HG03159 (cell line): Measurements from ENCODE around the gene LRRN2.

Experiments
- ATAC-seq: cut with Tn5 transposase; IDR thresholded peaks from one replicate; pipeline ENCODE4 v1.9.1; 2021; ENCODE audit warnings: mild to moderate bottlenecking, moderate library complexity; ENCODE audit not compliant: unreplicated experiment

The LRRN2 gene

GRCh38 chr1:204602871-204603542 is 82.5 kb downstream of the LRRN2 start:
- ATAC-seq, result no peak

- no peak for ATAC-seq
These were observed 83.4 kb downstream of the LRRN2 start for GRCh38 chr1:204602111-204602579.

- no peak for ATAC-seq
These were observed 84.6 kb downstream of the LRRN2 start for GRCh38 chr1:204600968-204601367.

- no peak for ATAC-seq
These were observed 85.3 kb downstream of the LRRN2 start for GRCh38 chr1:204600203-204600602.

- no peak for ATAC-seq
These were observed 85.9 kb downstream of the LRRN2 start for GRCh38 chr1:204599596-204599995.

GRCh38 chr1:204599098-204599497 is 86.4 kb downstream of the LRRN2 start:
- no peak for ATAC-seq

- no peak for ATAC-seq
These were observed 87.1 kb downstream of the LRRN2 start for GRCh38 chr1:204598319-204598969.

GRCh38 chr1:204592246-204592948 is 93.1 kb downstream of the LRRN2 start:
- no peak for ATAC-seq

- ATAC-seq, result no peak
These were observed 94.0 kb downstream of the LRRN2 start for GRCh38 chr1:204591473-204592090.

- ATAC-seq, result no peak
These were observed 96.0 kb downstream of the LRRN2 start for GRCh38 chr1:204589409-204590038.

- ATAC-seq, result no peak
These were observed 96.7 kb downstream of the LRRN2 start for GRCh38 chr1:204588826-204589225.

GRCh38 chr1:204587621-204588020 is 97.9 kb downstream of the LRRN2 start:
- no peak for ATAC-seq

GRCh38 chr1:204584699-204585372 is 100.7 kb downstream of the LRRN2 start:
- no peak for ATAC-seq

- no peak for ATAC-seq
These were observed 101.5 kb downstream of the LRRN2 start for GRCh38 chr1:204583909-204584632.

- ATAC-seq, result no peak
These were observed 103.8 kb downstream of the LRRN2 start for GRCh38 chr1:204581759-204582158.

GRCh38 chr1:204580862-204581261 is 104.7 kb downstream of the LRRN2 start:
- ATAC-seq, result no peak

- no peak for ATAC-seq
These were observed 105.9 kb downstream of the LRRN2 start for GRCh38 chr1:204579681-204580080.

- ATAC-seq, result peak; percentile 73
These were observed 106.5 kb downstream of the LRRN2 start for GRCh38 chr1:204578867-204579664.
